GM18505 (cell line): ENCODE measurements around the gene KRTAP10-3.

Experiments used
- ATAC-seq: cut with Tn5 transposase; IDR thresholded peaks from one replicate; pipeline ENCODE4 v1.9.1; 2021; ENCODE audit not compliant: unreplicated experiment
- POLR2A ChIP-seq: IDR thresholded peaks from 4 replicates; pipeline ENCODE4 v1.6.1; 2011; ENCODE audit warnings: borderline replicate concordance; ENCODE audit not compliant: insufficient read depth, insufficient read length; ENCODE audit errors: extremely low read depth

The KRTAP10-3 gene

DNA sequence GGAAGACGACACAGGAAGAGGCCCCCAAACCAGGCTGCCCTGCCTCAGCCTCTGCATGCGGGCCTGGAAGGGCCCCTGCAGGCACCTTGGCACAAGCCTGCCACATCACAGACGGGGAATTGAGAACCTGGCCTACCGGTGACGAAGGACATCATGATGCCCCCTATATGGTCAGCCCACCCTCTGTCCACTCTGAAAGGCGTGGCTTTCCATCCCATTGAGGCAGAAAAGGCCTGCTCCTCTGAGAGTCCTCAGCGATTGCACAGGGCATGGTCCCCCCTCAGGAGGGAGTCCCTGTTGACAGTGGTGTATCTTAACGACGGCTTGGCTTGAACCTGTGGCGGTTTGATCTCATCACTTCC, 30.0 kb downstream of the KRTAP10-3 start:
- ATAC-seq, result no peak
- no peak for TF ChIP-seq POLR2A

DNA sequence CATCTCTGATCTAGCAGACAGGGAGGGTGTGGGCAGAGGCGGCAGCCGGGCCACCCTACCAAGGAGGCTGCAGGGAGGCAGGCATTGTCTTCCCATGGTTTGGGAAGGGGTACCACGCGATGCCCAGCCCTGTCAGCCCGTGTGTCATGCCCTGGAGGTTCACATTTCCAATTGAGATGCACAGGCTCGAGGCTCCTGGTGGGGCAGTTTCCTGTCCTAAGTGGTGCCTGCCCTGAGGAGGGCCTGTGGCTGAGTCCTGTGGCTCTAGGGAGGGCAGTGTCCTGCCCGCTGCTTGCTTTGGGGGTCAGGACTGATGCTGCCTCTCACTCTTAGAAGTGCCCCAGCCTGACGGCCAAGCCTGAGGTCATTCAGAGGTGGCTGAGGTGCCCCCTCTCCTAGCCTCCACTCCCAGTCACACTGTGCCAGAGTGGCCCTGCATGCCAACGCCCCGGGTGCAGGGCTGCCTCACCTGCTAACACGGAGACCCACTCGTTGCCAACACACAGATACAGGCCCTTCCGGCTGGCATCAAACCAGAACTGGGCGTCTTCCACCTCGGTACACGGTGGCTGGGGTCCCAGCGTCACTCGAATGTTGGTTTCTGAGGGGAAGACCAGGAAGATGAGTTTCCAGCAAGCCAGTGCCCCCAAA, 30.5 kb downstream of the KRTAP10-3 start:
- no peak for ATAC-seq
- no peak for TF ChIP-seq POLR2A

DNA sequence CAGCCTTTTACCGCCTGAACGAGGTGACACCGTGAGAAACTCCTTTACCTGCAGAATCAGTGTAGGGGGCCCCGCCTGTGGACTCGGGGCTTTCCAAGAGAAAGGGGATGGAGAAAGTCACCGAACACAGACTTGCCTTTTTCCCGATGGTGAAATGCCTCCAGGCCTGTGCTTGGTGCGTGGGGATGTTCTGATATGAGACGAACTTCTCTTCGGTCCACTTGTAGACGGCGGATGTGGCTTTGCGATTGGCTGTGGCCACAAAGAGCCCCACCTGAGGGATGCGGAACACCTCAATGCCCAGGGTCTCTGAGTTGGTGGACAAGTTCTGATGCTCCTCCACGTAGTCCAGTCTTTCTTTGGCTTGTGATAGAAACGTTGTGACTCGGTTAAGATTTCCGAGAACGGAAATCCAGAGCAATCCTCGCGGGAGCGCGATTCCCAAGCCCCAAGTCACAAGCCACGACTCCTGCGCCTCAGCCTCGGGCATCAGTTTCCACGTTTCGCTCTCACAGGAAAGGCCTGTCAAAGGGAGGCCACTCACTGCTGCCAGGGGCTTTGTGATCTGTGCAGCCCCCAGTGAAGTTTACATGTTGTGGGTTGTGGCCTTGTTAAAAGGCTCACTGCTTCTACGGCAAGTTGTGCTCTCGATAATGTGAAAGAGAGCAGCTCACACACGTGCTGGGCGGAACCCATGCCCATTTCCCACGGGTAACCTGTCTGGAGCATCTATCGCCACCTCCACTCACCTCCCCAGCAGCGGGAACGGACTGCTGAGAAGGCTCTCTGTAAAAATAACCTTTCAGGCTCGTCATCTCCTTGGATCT, 31.2 kb downstream of the KRTAP10-3 start:
- no peak for ATAC-seq
- no peak for TF ChIP-seq POLR2A

DNA sequence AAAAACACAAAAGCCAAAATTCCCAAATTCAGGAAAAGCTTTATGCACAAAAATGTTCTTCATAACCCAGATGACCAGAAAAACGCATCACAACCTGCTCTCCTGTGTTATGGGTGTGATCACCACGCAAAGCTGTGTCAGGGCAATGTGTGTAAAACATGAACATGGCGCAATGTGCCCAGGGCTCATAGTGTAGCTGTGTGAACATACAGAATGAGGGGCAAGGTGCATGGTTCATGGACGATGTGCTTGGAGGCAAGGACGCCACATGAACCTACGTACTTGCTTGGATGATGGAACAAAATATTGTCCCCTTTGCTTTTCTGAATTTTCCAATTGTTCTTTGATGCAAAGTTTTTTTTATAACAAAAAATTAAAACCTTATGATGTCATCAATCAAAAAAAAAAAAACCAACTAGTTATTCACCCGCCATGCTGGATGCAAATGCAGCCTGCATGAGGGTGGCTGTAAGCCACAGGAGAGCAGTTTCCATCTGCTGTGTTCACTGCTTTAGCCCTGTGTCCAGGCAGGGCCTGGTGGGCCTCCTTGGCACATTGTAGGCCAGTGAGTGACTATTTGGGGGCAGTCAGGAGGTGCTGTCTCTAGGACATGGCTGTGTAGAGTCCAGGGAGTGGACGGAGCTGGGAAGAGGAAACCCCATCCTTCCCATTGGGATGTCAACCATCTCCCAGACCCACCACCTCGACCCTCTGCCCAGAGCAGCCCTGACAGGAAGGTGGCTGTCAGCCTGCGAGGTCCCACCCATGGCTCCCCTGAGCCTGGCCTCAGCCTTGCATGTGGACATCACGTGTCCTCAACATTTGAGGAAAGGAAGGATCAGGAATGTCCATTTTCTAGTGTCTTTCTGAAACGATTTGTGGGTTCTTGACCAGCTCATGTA, 32.2 kb downstream of the KRTAP10-3 start:
- TF ChIP-seq POLR2A, result no peak
- no peak for ATAC-seq

DNA sequence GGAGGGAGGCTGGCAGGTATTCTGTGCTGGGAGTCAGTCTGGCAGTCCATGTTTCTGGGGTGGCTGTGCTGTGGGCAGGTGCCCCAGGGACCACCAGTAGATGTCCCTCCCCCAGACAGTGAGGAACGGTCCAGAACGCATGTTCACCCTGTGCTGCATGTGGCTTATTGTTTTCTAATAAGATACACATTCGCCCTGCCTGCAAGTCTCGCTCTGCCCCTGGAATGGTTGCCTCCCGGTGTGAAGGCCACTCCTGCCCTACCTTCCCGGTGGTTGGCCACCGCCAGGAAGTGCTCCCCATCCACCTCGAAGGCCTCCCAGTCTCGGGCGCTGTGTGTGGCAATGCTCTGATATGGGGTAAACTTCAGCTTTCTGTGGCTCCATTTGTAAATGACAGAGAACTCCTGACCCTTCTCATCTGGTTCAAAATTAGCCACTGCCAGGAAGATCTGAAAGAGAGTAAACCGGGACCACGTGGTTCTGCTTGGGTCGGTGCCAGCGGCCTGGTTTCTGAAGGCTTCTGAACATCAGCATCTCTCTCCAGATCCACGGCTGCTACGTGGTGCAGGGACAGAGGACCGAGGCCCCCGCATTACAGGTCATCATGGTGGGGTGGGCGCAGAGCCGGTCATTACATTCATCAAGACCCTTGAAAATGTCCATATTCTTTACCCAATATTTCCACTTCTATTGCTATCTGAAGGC, 33.1 kb downstream of the KRTAP10-3 start:
- TF ChIP-seq POLR2A, result no peak
- no peak for ATAC-seq

DNA sequence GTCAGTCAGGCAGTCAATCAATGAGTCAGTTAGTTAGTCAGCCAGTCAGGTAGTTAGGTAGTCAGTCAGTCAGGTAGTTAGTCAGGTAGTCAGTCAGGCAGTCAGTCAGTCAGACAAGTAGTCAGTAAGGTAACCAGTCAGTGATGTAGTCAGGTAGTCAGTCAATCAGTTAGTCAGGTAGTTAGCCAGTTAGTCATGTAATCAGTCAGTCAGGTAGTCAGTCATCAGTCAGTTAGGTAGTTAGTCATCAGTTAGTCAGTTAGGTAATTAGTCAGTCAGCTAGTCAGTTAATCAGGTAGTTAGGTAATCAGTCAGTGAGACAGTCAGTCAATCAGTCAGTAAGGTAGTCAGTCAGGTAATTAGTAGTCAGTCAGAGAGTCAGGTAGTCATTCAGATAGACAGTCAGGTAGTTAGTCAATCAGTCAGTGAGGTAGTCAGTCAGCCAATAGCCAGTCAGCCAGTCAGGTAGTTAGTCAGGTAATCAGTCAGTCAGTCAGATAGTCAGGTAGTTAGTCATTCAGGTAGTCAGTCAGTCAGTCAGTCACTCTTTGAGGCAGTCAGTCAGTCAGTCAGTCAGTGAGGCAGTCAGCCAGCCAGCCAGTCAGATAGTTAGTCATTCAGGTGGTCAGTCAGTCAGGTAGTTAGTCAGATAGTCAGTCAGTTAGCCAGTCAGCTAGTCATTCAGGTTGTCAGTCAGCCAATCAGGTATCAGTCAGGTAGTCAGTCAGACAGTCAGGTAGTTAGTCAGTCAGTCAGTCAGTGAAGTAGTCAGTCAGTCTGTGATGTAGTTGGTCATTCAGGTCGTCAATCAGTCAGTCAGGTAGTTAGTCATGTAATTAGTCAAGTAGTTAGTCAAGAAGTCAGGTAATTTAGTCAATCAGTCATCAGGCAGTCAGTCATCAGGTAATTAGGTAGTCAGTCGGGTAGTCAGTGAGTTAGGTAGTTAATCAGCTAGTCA, 33.9 kb downstream of the KRTAP10-3 start:
- no peak for TF ChIP-seq POLR2A
- no peak for ATAC-seq

DNA sequence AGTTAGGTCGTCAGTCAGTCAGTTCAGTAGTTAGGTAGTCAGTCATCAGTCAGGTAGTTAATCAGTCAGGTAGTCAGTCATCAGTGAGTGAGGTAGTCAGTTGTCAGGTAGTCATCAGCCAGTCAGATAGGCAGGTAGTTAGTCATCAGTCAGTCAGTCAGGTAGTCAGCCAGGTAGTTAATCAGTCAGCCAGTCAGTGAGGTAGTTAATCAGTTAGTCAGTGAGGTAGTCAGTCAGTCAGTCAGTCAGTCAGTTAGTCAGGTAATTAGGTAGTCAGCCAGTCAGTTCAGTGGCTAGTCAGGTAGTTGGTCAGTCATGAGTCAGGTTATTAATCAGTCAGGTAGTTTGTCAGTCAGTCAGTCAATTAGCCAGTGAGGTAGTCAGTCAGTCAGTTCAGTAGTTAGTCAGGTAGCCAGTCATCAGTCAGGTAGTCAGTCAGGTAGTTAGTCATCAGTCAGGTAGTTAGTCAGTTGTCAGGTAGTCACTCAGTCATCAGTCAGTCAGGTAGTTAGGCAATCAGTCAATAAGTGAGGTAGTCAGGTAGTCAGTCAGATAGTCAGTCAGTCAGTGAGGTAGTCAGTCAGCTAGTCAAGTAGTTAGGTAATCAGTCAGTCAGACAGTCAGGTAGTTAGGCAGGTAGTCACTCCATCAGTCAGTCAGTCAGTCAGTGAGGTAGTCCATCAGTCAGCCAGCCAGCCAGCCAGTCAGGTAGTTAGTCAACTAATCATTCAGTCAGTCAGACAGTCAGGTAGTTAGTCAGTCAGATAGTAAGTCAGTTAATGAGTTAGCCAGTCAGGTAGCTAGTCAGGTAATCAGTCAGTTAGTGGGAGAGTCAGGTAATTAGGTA, 34.8 kb downstream of the KRTAP10-3 start:
- no peak for TF ChIP-seq POLR2A
- no peak for ATAC-seq

DNA sequence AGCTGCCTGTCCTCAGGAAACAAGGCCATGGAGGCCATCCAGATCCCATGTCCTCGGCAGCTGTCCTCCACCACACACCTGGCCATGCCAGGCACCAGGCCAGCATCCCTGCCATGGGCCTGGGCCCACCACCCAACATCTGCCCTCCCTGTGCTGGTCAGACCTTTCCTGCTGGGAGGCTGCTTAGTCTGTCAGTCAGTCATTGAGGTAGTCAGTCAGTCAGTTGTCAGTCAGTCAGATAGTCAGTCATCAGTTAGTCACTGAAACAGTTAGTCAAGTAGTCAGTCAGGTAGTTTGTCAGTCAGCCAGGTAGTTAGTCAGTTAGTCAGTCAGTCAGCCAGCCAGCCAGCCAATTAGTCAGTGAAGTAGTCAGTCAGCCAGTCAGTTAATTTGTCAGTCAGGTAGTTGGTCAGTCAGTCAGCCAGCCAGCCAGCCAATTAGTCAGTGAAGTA, 35.8 kb downstream of the KRTAP10-3 start:
- no peak for ATAC-seq
- no peak for TF ChIP-seq POLR2A

DNA sequence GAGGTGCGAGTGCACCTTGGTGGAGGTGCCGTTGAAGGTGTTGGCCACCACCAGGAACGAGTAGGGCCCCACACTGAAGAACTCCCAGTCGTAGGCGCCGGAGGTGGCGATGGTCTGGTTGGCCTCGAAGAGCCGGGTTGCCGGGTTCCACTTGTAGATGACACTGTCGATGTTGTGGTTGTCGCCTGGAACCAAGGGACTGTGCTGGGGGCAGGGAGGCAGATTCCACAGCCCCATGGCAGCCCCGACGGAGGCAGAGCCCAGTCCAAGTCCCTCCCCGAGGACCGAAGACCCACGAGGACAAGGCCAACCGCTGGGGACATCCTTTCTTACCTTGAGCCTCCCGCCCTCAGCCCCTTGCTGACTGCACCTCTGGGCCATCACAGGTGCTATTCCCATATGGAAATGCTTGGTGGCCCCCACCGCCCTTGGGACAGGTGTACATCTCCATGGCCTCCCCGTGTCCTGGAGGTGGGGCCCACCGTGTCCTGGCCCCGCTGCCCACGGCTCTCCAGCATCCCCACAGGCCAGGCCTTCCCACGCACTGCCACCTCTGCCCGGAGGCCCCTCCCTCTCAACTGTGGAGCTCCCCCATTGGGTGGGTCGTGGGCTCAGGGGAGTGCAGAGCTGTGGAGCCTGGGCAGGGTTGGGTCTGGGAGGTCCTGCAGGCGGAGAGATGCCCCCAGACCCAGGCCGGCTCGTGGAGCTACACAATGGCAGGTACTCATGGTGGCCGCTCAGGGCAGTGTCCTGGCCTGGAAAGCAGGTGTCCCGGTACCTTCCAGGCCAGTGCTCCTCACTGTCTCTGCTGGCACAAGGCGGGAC, 36.5 kb downstream of the KRTAP10-3 start:
- TF ChIP-seq POLR2A, result no peak
- ATAC-seq, result no peak

DNA sequence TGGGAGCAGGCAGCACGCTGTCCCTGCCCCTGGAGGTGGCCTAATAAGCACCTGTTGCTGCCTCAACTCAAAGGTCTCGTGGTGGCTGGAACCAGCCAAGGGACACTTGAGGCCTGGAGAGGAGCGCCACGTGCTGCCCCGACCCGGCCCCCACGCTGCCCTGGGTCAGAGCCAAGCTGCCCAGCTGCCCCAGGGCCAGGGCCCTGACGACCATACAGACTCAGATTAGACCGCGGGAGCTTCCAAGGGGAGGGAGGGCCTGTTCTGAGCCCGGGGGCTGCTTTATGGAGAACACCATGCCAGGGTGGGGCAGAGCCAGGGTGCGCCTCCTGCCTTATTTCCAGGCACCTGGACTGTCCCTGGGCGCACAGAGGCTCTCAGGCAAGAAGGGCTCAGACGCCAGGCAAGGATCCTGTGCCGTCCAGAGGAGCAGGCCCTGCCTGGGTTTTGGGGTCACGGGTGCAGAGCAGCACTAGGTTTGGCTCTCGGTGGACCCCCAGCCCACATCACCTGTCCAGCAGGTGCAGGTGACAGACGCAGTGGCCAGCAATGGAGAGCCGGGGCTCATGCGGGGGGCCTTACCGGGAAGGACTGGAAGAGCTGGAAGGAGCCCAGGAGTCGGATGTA, 37.2 kb downstream of the KRTAP10-3 start:
- TF ChIP-seq POLR2A, result no peak
- no peak for ATAC-seq
